ENCODE results near the gene TXNRD1.
"Not testable (repeated sequence)": the region's sequence is repeated elsewhere in the genome, so short reads cannot be mapped to it uniquely, and the experiment has no call there.

The TXNRD1 gene

DNA sequence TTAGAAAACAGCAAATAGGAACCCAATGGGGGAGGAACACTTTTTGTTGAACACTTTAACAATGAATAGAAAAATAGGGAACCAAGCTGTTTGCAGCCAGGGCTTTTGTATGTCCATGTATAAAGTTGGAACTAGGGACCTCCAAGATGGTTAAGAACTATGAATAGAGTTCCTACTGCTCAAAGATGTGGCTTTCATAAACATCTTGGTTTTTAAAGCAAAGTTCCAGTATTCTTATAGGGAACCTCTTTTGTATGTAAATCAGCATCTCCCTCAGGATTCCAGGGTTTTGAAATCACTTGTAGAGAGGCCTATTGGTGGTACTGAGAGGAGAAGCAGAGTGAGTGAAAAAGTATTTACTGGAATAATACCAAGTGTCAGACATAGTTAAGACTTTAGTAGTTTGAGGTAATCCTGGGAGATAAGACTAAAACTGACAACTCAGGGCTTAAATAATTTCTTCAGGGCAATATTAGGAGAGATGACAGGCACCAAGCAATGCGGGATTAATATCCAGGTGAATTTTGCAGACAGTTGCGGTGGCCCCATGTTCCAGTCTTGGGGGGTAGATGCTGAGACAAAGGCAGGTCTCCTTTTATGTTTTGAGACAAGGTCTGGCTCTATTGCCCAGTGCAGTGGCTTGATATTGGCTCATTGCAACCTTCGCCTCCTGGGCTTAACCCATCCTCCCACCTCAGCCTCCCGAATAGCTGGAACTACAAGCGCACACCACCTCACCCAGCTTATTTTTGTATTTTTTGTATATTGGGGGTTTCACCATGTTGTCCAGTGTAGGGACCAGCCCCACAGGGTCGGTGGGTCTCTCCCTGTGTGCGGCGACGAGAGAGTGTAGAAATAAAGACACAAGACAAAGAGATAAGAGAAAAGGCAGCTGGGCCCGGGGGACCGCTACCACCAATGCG is 77.6 kb downstream of the TXNRD1 start:
- no peaks in the 10 kb centered on the region for H3K9me3 ChIP-seq (ENCODE audit: control insufficient read depth, insufficient read depth, low read depth, low read length)
- TF ChIP-seq, protein P1, sequence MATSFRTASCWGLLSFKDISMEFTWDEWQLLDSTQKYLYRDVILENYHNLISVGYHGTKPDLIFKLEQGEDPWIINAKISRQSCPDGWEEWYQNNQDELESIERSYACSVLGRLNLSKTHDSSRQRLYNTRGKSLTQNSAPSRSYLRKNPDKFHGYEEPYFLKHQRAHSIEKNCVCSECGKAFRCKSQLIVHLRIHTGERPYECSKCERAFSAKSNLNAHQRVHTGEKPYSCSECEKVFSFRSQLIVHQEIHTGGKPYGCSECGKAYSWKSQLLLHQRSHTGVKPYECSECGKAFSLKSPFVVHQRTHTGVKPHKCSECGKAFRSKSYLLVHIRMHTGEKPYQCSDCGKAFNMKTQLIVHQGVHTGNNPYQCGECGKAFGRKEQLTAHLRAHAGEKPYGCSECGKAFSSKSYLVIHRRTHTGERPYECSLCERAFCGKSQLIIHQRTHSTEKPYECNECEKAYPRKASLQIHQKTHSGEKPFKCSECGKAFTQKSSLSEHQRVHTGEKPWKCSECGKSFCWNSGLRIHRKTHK (tag by site-specific recombination; IDR thresholded peaks at IDR 0.05) = no peak
- TF ChIP-seq ZFP37 (tag by site-specific recombination; IDR thresholded peaks at IDR 0.05) = no peak
- no peak overlapping the region for H3K4me3 ChIP-seq (ENCODE audit: low read depth, low read length)
- POLR2A ChIA-PET = interaction anchor here (1.0 kb wide), 1 partner anchor 74 kb away, joined by 3 read pairs; no protein-coding TSS in a partner anchor
- H3K4me1 ChIP-seq (ENCODE audit: control insufficient read depth, insufficient read depth, low read length) = no peaks in the 10 kb centered on the region
- CTCF ChIA-PET = interaction anchor here (0.8 kb wide), 1 partner anchor 46 kb away, joined by 3 read pairs; no protein-coding TSS in a partner anchor
- H3K27ac ChIP-seq (ENCODE audit: extremely low read depth, low read depth, low read length) = no peak overlapping the region
- peaks cover 9 to 57% of the 10 kb centered on the region in 2 experiments; a peak in 2 of 3 replicates for H3K36me3 ChIP-seq (ENCODE audit: control insufficient read depth in 2 of 2, insufficient read depth in 1 of 2, low read length in 2 of 2)

DNA sequence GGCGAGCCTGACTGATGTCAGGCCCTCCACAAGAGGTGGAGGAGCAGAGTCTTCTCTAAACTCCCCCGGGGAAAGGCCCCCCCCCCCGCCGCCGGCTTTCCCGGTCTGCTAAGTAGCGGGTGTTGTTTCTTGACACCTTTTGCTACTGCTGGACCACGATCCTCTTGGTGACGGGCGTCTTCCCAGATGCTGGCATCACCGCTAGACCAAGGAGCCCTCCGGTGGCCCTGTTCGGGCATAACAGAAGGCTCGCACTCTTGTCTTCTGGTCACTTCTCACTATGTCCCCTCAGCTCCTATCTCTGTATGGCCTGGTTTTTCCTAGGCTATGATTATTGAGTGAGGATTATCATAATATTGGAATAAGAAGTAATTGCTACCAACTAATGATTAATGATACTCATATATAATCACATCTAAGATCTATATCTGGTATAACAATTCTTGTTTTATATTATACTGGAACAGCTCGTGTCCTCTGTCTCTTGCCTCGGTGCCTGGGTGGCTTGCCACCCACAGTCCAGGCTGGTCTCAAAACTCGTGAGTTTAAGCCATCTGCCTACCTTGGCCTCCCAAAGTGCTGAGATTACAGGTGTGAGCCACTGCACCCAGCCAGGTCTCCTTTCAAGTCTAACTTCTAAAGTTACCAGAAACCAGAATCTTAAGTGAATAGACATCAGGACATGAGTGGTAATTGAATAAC is 78.7 kb downstream of the TXNRD1 start:
- ChIA-PET POLR2A (interaction anchor here (0.8 kb wide), 1 partner anchor 7 kb away, joined by 4 read pairs; no protein-coding TSS in a partner anchor), CTCF (interaction anchor here (1.0 kb wide), 1 partner anchor 9 kb away, joined by 3 read pairs; the partner anchor contains the start of gene EID3)
- not testable (repeated sequence) for H3K4me3 ChIP-seq (ENCODE audit: low read depth, low read length); H3K27ac ChIP-seq (ENCODE audit: extremely low read depth, low read depth, low read length); H3K9me3 ChIP-seq (ENCODE audit: control insufficient read depth, insufficient read depth, low read depth, low read length); H3K4me1 ChIP-seq (ENCODE audit: control insufficient read depth, insufficient read depth, low read length)
- TF ChIP-seq ZNF654 (tag by site-specific recombination; IDR thresholded peaks at IDR 0.05; ENCODE audit: low read depth) (peak; percentile 30; the same call in 1 of the 2 replicates), ZBTB8A (tag by site-specific recombination; IDR thresholded peaks at IDR 0.05) (0 out of 2 replicates have a peak, but pooled peaks have one; percentile 16)
- peaks cover 9 to 63% of the 10 kb centered on the region in 2 experiments; a peak in 2 of 3 replicates for H3K36me3 ChIP-seq (ENCODE audit: control insufficient read depth in 2 of 2, insufficient read depth in 1 of 2, low read length in 2 of 2)

DNA sequence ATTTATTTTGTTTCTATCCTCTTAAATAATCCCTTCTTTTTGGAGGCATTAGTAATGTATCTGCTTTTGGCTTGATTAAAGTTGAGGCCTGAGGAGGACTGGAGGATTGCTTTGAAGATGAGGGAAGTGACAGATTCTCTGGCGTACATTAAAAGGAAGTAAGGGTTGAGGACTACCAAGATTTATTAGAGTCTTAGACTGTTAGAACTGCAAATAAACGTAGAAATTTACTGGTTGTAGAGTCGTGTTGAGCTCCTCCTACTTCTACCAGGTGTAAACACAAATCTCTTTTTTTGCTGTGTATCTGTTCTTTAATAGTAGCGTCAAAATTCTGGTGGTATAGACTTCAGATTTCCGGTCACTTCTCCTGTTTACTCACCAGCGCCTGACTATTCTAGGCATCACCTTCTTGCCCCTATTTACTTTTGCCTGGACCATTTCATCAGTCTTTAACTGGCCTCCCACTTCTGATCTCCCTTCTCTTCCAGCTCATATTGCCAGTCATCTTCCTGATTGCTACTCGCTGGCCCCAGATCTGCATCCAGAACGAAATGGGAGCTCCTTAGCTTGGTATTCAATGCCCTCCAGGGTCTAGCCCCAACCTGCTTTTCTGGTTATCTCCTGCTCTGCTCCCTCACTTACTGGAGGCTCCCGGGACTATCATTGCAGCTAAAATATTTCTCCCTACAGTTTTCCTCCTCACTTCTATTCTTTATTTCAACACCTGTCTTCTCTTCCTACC is 79.5 kb downstream of the TXNRD1 start:
- H3K4me3 ChIP-seq (ENCODE audit: low read depth, low read length) = no peak overlapping the region
- ChIA-PET CTCF (interaction anchor here (0.6 to 1.0 kb wide), 3 partner anchors 8 to 843 kb away, joined by 3 to 4 read pairs (median 4); partner anchors contain the start of gene EID3), POLR2A (interaction anchor here (0.8 to 1.3 kb wide), 2 partner anchors 8 to 48 kb away, joined by 4 read pairs; no protein-coding TSS in a partner anchor)
- H3K9me3 ChIP-seq (ENCODE audit: control insufficient read depth, insufficient read depth, low read depth, low read length) = no peaks in the 10 kb centered on the region
- TF ChIP-seq ZNF600 (tag by site-specific recombination; IDR thresholded peaks at IDR 0.05) = peak; percentile 20; the same call in 1 of the 2 replicates
- no peak for TF ChIP-seq ZNF558 (tag by site-specific recombination; IDR thresholded peaks at IDR 0.05)
- peaks cover 9 to 67% of the 10 kb centered on the region in 2 experiments; a peak in 2 of 3 replicates for H3K36me3 ChIP-seq (ENCODE audit: control insufficient read depth in 2 of 2, insufficient read depth in 1 of 2, low read length in 2 of 2)
- H3K27ac ChIP-seq (ENCODE audit: extremely low read depth, low read depth, low read length) = no peak overlapping the region
- H3K4me1 ChIP-seq (ENCODE audit: control insufficient read depth, insufficient read depth, low read length) = no peaks in the 10 kb centered on the region

DNA sequence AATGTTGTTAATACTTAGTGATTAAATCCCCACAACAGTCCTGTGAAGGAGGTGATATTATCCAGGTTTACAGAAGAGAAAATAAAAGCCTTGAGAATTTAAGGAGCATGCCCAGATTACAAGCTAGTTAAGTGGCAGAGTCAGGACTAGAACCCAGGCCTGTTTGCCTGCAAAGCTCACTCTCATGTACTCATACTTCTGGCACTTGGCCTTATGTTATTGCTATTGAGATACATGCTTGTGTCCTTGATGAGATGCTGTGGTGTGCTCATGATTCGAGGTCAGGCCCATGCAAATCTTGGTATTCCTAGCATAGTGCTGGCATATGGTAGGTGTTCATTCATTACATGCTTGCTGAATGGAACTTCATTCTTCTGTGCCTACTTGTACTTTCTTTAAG is 80.4 kb downstream of the TXNRD1 start:
- TF ChIP-seq ZIC2 (tag by site-specific recombination; IDR thresholded peaks at IDR 0.05) = no peak
- TF ChIP-seq ZNF664 (tag by site-specific recombination; IDR thresholded peaks at IDR 0.05) = peak; percentile 47; the same call in 1 of the 2 replicates
- TF ChIP-seq, protein P2, sequence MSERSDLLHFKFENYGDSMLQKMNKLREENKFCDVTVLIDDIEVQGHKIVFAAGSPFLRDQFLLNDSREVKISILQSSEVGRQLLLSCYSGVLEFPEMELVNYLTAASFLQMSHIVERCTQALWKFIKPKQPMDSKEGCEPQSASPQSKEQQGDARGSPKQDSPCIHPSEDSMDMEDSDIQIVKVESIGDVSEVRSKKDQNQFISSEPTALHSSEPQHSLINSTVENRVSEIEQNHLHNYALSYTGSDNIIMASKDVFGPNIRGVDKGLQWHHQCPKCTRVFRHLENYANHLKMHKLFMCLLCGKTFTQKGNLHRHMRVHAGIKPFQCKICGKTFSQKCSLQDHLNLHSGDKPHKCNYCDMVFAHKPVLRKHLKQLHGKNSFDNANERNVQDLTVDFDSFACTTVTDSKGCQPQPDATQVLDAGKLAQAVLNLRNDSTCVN (tag by site-specific recombination; optimal IDR thresholded peaks at IDR 0.05) = no peak
- TF ChIP-seq REPIN1 (tag by site-specific recombination; IDR thresholded peaks at IDR 0.05; ENCODE audit: low read depth) = no peak

More for the DNA sequence above, 80.4 kb downstream of the TXNRD1 start:
- no peak overlapping the region for H3K27ac ChIP-seq (ENCODE audit: extremely low read depth, low read depth, low read length)
- no peak overlapping the region for H3K4me3 ChIP-seq (ENCODE audit: low read depth, low read length)
- ChIA-PET CTCF (interaction anchor here (1.0 kb wide), 1 partner anchor 63 kb away, joined by 3 read pairs; no protein-coding TSS in a partner anchor), POLR2A (interaction anchor here (1.3 to 1.4 kb wide), 2 partner anchors 9 to 47 kb away, joined by 4 read pairs; no protein-coding TSS in a partner anchor)
- H3K4me1 ChIP-seq (ENCODE audit: control insufficient read depth, insufficient read depth, low read length) = no peaks in the 10 kb centered on the region
- H3K36me3 ChIP-seq (ENCODE audit: control insufficient read depth in 2 of 2, insufficient read depth in 1 of 2, low read length in 2 of 2) = peaks cover 5 to 66% of the 10 kb centered on the region in 2 experiments; a peak in 2 of 3 replicates
- no peaks in the 10 kb centered on the region for H3K9me3 ChIP-seq (ENCODE audit: control insufficient read depth, insufficient read depth, low read depth, low read length)
